IMR-90 (cell line): ENCODE measurements around the gene SASH1. TPM values are rescaled to one million over a fixed set of nuclear protein-coding genes. Genes with fewer than 3 reads are reported as not detected.

Source experiments
- ATAC-seq: fragments of 200-7000 bp; cut with Tn5 transposase; 2 replicates; pipeline ENCODE4 v1.9.1; 2020; ENCODE audit warnings: low read depth, mild to moderate bottlenecking, moderate library complexity
- BruUV-seq: library from RNA; stranded (reverse); fragments of 400-500 nt; replicated peaks from 2 replicates; lab custom pipeline; 2021; lab: Mats Ljungman, UMichigan
- CTCF ChIA-PET: fragments of 300-600 bp; formaldehyde crosslinking; extraction: SDS; loops from one replicate; lab custom pipeline; 2021; ENCODE audit warnings: antibody characterized with exemption; lab: Yijun Ruan, JAX
- POLR2A ChIA-PET: fragments of 300-600 bp; sonication (Branson Sonifier 250); formaldehyde crosslinking; loops from one replicate; lab custom pipeline; 2022; ENCODE audit warnings: antibody characterized with exemption; ENCODE audit not compliant: unreplicated experiment; lab: Charles Lee
- DNase-seq: peaks from one replicate; pipeline ENCODE4 v3.0.0; 2013
- H2AFZ ChIP-seq: replicated peaks from 2 replicates; pipeline ENCODE3; 2013; ENCODE audit warnings: low read length, mild to moderate bottlenecking; ENCODE audit not compliant: poor library complexity
- H2AK5ac ChIP-seq: 2 replicates; pipeline ENCODE4 v1.6.1; 2013; ENCODE audit warnings: low read depth, low read length, inconsistent platforms
- H2AK9ac ChIP-seq: replicated peaks from 2 replicates; pipeline ENCODE3; 2013; ENCODE audit warnings: mild to moderate bottlenecking, low read depth, low read length, moderate library complexity; ENCODE audit not compliant: poor library complexity
- H2BK120ac ChIP-seq: 2 replicates; pipeline ENCODE4 v1.6.1; 2013; ENCODE audit warnings: low read depth, low read length, inconsistent platforms
- H2BK15ac ChIP-seq: 3 replicates; pipeline ENCODE4 v1.6.1; 2013; ENCODE audit warnings: low read depth, low read length, inconsistent platforms
- H2BK20ac ChIP-seq: 2 replicates; pipeline ENCODE4 v1.6.1; 2013; ENCODE audit warnings: low read depth, mild to moderate bottlenecking, inconsistent platforms, low read length, moderate library complexity
- H2BK5ac ChIP-seq: 2 replicates; pipeline ENCODE4 v1.6.1; 2013; ENCODE audit warnings: mild to moderate bottlenecking, low read depth, low read length, inconsistent platforms; ENCODE audit not compliant: poor library complexity, severe bottlenecking
- H3K14ac ChIP-seq: replicated peaks from 2 replicates; pipeline ENCODE4 v1.6.1; 2013; ENCODE audit warnings: low read depth, low read length, inconsistent platforms
- H3K18ac ChIP-seq: 2 replicates; pipeline ENCODE4 v1.6.1; 2013; ENCODE audit warnings: low read depth, low read length, control low read depth
- H3K23ac ChIP-seq: 2 replicates; pipeline ENCODE4 v1.6.1; 2013; ENCODE audit warnings: low read depth, low read length, inconsistent platforms
- H3K27ac ChIP-seq: 2 replicates; pipeline ENCODE4 v1.5.1; 2013; ENCODE audit warnings: mild to moderate bottlenecking, control low read depth, low read length; ENCODE audit not compliant: insufficient read depth
- H3K27me3 ChIP-seq: 2 replicates; pipeline ENCODE4 v1.6.1; 2013; ENCODE audit warnings: low read length; ENCODE audit not compliant: control insufficient read depth, insufficient read depth
- H3K36me3 ChIP-seq: 2 replicates; pipeline ENCODE4 v1.6.1; 2013; ENCODE audit warnings: low read length, mixed read lengths; ENCODE audit not compliant: control insufficient read depth, insufficient read depth
- H3K4ac ChIP-seq: 2 replicates; pipeline ENCODE4 v1.6.1; 2013; ENCODE audit warnings: low read depth, low read length, inconsistent platforms
- H3K4me1 ChIP-seq: 2 replicates; pipeline ENCODE4 v1.6.1; 2013; ENCODE audit warnings: low read length, mixed read lengths; ENCODE audit not compliant: control insufficient read depth, insufficient read depth
- H3K4me2 ChIP-seq: 2 replicates; pipeline ENCODE4 v1.6.1; 2013; ENCODE audit warnings: low read depth, mild to moderate bottlenecking, control low read depth, low read length, moderate library complexity
- H3K4me3 ChIP-seq: 2 replicates; pipeline ENCODE4 v1.5.1; 2013; ENCODE audit warnings: low read depth, mild to moderate bottlenecking, control low read depth, low read length, moderate library complexity; ENCODE audit not compliant: insufficient read depth
- H3K56ac ChIP-seq: 2 replicates; pipeline ENCODE4 v1.6.1; 2013; ENCODE audit warnings: low read length, inconsistent platforms; ENCODE audit not compliant: insufficient read depth; ENCODE audit errors: extremely low read depth
- H3K79me1 ChIP-seq, 2 experiments: 2 replicates each; pipeline ENCODE4 v1.6.1; 2013; ENCODE audit warnings: low read length in 2 of 2, inconsistent platforms in 1 of 2, low read depth in 1 of 2
- H3K9ac ChIP-seq: 2 replicates; pipeline ENCODE4 v1.6.1; 2013; ENCODE audit warnings: low read depth, low read length, control low read depth
- H3K9me1 ChIP-seq: 2 replicates; pipeline ENCODE4 v1.6.1; 2013; ENCODE audit warnings: low read length, inconsistent platforms; ENCODE audit not compliant: insufficient read depth
- H3K9me3 ChIP-seq: 2 replicates; pipeline ENCODE4 v1.6.1; 2013; ENCODE audit warnings: low read length; ENCODE audit not compliant: control insufficient read depth, insufficient read depth
- H4K20me1 ChIP-seq: 2 replicates; pipeline ENCODE4 v1.6.1; 2013; ENCODE audit warnings: low read length, inconsistent platforms; ENCODE audit not compliant: insufficient read depth
- H4K5ac ChIP-seq: 2 replicates; pipeline ENCODE4 v1.6.1; 2013; ENCODE audit warnings: mild to moderate bottlenecking, low read depth, low read length, control low read depth
- H4K8ac ChIP-seq, 2 experiments: 2 replicates each; pipeline ENCODE4 v1.6.1; 2013; ENCODE audit warnings: low read depth in 2 of 2, low read length in 2 of 2, control low read depth in 1 of 2, inconsistent platforms in 1 of 2
- H4K91ac ChIP-seq: 2 replicates; pipeline ENCODE4 v1.6.1; 2013; ENCODE audit warnings: low read depth, low read length, inconsistent platforms; ENCODE audit not compliant: insufficient read depth
- POLR2A ChIP-seq: IDR thresholded peaks from 2 replicates; pipeline ENCODE4 v1.6.1; 2012; ENCODE audit warnings: mild to moderate bottlenecking, low read depth, low read length
- RAD21 ChIP-seq: IDR thresholded peaks from 2 replicates; pipeline ENCODE4 v1.6.1; 2012; ENCODE audit warnings: low read length, improper control_type of control experiment
- RCOR1 ChIP-seq: IDR thresholded peaks from 2 replicates; pipeline ENCODE4 v1.6.1; 2012; ENCODE audit warnings: mild to moderate bottlenecking, low read length, improper control_type of control experiment; ENCODE audit not compliant: insufficient replicate concordance
- WGBS, 2 experiments: methylation state at CpG; one replicate each; pipeline versions ENCODE4 v1.1.5 to v1.1.7; 2013; ENCODE audit warnings: missing lambda C conversion rate in 2 of 2; ENCODE audit not compliant: insufficient read length in 1 of 2; ENCODE audit errors: extremely low coverage in 2 of 2; 5-methylcytosine and 5-hydroxymethylcytosine counted together
- dilution Hi-C: fragments of 300-500 bp; cut with HindIII; formaldehyde crosslinking; loops from one replicate; pipeline ENCODE4 v1.14.3; 2018; ENCODE audit warnings: low sequenced_read_pairs; ENCODE audit not compliant: unreplicated experiment
- in situ Hi-C: fragments of 300-500 bp; cut with MboI; formaldehyde crosslinking; loops from 3 replicates; pipeline ENCODE4 v1.14.3; 2019; ENCODE audit warnings: low sequenced_read_pairs, inconsistent platforms, mixed read lengths
- intact Hi-C: fragments of 100-400 bp; cut with micrococcal nuclease; formaldehyde crosslinking; loops from 2 replicates; pipeline ENCODE4 v1.10.0; 2022
- polyA plus RNA-seq, 3 experiments: library from polyadenylated mRNA; depleted of rRNA; stranded (reverse); fragments of >200 nt; gene quantifications; 2 replicates each; pipeline ENCODE4 v1.2.3, GENCODE V29; 2012; ENCODE audit warnings: low replicate concordance in 1 of 3
- total RNA-seq: library from RNA; depleted of rRNA; stranded (reverse); fragments of >200 nt; gene quantifications from 2 replicates; pipeline ENCODE4 v1.2.3, GENCODE V29; 2012

Gene SASH1
- total and polyA plus RNA-seq, 2 of the 4 experiments (the other 2 are of a cell fraction) = 11.6 to 16.5 TPM

DNA sequence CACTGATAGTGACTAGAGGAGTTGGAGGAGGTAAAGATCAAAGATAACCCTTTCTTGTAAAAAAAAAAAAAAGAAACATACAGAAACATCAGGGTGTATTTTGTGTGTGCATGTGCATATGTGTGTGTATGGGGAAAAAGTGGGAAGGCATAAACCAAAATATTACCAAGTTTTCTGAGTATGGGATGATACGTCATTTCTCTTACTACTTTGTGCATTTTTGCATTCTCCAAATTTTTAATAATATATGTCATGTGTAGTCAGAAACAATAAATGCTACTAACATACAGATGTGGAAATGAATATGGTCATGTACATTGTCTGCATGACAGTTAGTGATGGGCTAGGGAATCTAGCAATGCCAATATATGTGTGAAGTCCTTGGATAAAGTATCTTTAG is 161.1 kb downstream of the SASH1 start:
- no peak overlapping the region for H3K18ac ChIP-seq
- no peak overlapping the region for H2BK20ac ChIP-seq
- intact Hi-C loops = no loop called here
- no peak overlapping the region for H4K5ac ChIP-seq
- BruUV-seq = no TSS peak
- H3K56ac ChIP-seq = no peak overlapping the region
- ATAC-seq (no peak), DNase-seq (no peak)
- dilution Hi-C loops = no loop called here
- H3K79me1 ChIP-seq = peaks cover 35 to 70% of the 10 kb centered on the region in 2 experiments
- H3K9me1 ChIP-seq = peaks cover 12% of the 10 kb centered on the region
- in situ Hi-C loops = no loop called here
- no peaks in the 10 kb centered on the region for H3K27me3 ChIP-seq
- no peak overlapping the region for H2AFZ ChIP-seq
- H2BK15ac ChIP-seq = no peak overlapping the region
- ChIA-PET CTCF (no interaction called here), POLR2A (no interaction called here)
- no peak overlapping the region for H3K9ac ChIP-seq
- no peak overlapping the region for H2AK5ac ChIP-seq
- H4K20me1 ChIP-seq = no peaks in the 10 kb centered on the region
- no peaks in the 10 kb centered on the region for H3K36me3 ChIP-seq
- H3K4ac ChIP-seq = no peak overlapping the region
- no peak overlapping the region for H3K4me3 ChIP-seq
- H3K27ac ChIP-seq = no peak overlapping the region
- WGBS, 2 experiments = no CpG with 5 or more reads among the region's 1 CpG
- no peaks in the 10 kb centered on the region for H3K9me3 ChIP-seq
- H3K4me2 ChIP-seq = no peak overlapping the region
- no peak overlapping the region for H3K23ac ChIP-seq
- H4K91ac ChIP-seq = no peak overlapping the region
- H3K14ac ChIP-seq = no peak overlapping the region
- TF ChIP-seq POLR2A (no peak), RCOR1 (no peak), RAD21 (no peak)
- no peak overlapping the region for H2BK5ac ChIP-seq
- H4K8ac ChIP-seq = no peak overlapping the region
- no peak overlapping the region for H2AK9ac ChIP-seq
- H2BK120ac ChIP-seq = no peak overlapping the region
- H3K4me1 ChIP-seq = peaks cover 21% of the 10 kb centered on the region
